GM15510 (cell line): ENCODE results near the gene BRME1.

ENCODE experiments used
- POLR2A ChIP-seq: IDR thresholded peaks from 3 replicates; pipeline ENCODE4 v1.6.1; 2011; ENCODE audit warnings: borderline replicate concordance; ENCODE audit not compliant: insufficient read length; ENCODE audit errors: extremely low read depth

The BRME1 gene

DNA sequence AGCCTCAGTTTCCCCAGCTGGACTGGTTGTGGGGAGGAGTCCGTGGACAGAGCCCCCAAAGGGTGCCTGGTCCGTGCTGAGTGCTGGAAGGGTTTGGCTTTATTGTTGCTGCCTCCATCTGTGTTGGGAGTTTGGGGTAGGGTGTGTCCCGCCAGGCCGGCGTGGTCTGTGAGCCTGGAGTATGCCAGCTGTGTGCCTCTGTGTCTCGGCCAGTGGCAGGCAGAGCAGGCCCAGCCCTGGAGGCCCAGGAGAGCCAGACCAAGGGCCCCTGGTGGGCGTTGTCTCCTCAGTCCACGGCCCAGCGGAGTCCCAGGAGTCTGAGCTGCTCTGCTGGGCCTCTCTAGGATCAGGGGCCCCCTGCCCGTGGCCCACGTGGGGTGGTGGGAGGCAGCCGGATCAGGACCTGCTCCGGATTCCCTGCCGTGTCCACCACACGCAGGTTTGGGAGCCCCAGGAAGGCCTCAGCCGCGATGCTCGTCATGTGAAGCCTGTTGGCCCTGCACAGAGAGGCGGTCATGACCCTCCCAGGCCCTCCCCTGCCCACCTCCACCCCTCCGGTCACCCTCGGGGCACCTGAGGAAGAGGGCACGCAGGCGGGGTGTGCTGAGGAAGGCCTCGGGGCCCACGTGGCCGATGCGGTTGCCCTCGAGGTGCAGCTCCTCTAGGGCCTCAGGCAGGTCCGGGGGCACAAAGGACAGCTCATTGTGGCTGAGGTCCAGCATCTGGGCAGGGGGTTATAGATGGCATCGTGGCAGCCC lies 25.7 kb upstream of the BRME1 start:
- TF ChIP-seq POLR2A, result peak; percentile 14

- TF ChIP-seq POLR2A, result no peak
Observed at GRCh38 chr19:13930402-13930801, 24.5 kb upstream of the BRME1 start.

- TF ChIP-seq POLR2A, result no peak
Observed at GRCh38 chr19:13929956-13930355, 24.0 kb upstream of the BRME1 start.

DNA sequence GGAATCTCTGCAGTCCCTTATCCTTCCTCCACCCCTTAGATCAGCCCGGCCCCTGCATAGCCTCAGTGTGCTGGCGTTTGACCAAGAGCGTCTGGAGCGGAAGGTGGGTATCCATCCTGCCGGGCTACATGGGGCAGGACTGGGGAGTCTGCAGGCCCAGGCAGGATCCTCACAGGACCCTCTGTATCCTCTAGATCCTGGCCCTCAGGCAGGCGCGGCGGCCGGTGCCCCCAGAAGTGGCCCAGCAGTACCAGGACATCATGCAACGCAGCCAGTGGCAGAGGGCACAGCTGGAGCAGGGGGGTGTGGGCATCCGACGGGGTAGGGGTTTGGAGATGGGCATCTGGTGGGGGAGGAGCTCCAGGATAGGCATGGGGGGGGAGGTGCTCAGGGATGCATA lies 23.4 kb upstream of the BRME1 start:
- no peak for TF ChIP-seq POLR2A

DNA sequence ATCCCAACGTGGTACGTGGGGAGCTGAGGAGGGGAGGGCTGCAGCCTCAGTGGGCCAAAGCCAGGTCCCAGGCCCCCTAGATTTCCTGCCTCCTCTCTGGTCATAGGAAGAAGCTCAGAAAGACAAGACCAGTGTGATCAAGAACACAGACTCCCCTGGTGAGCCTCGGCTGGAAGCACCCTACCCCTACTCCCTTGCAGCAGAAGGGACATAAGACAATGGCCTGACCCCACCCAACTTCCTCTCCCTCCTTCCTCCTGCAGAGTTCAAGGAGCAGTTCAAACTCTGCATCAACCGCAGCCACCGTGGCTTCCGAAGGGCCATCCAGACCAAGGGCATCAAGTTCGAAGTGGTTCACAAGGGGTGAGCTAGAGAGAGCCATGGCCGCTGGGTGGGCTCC lies 20.8 kb upstream of the BRME1 start:
- no peak for TF ChIP-seq POLR2A

- no peak for TF ChIP-seq POLR2A
Observed at GRCh38 chr19:13926010-13926409, 20.1 kb upstream of the BRME1 start.

- no peak for TF ChIP-seq POLR2A
Observed at GRCh38 chr19:13923194-13923987, 17.5 kb upstream of the BRME1 start.

DNA sequence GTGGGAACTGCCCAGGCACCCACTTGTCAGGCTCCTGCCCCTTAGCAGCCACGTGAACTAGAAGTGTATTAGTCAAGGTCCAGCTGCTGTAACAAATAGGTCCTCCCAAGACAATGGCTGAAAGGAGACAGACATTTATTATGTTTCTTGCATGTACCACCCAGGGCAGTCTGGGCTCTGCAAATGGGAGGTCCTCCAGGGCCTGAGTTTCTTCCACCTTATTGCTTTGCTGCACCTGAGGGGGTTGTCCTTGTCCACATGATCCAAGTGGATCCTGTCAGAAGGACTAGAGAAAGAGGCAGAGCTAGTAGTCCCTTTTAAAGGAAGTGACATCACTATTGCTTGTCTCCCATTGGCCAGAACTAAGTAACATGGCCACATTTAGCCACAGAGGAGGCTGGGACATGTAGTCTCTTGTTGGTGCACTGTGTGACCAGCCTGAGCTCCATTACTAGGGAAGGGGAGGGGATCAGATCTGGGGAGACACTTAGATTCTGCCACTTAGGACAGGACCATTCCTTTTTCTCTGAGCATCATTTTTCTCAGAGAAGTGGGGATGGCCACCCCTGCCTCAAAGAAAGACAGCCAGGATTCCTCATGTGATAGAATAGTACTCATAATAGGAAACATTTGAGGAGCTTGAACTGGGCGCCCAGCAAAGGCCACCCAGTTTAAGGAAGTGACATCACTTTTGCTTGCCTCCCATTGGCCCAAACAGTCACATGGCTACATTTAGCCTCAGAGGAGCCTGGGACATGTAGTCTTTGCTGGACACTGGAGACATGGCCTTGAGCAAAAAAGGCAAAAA lies 15.2 kb upstream of the BRME1 start:
- no peak for TF ChIP-seq POLR2A

DNA sequence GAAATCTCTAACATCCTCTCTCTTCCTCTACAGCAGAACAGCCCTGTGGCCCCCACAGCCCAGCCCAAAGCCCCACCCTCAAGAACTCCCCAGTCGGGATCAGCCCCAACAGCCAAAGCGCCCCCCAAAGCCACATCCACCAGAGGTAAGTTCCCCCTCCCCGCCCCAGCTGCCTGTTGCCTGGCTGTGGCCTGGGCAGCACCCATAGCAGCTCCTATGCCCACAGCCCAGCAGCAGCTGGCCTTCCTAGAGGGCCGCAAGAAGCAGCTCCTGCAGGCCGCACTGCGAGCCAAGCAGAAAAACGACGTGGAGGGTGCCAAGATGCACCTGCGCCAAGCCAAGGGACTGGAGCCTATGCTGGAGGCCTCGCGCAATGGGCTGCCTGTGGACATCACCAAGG lies 14.6 kb upstream of the BRME1 start:
- TF ChIP-seq POLR2A, result no peak

- no peak for TF ChIP-seq POLR2A
Observed at GRCh38 chr19:13918726-13919411, 13.0 kb upstream of the BRME1 start.

- TF ChIP-seq POLR2A, result no peak
Observed at GRCh38 chr19:13917888-13918406, 12.0 kb upstream of the BRME1 start.

GRCh38 chr19:13914777-13915176 lies 8.9 kb upstream of the BRME1 start:
- no peak for TF ChIP-seq POLR2A

DNA sequence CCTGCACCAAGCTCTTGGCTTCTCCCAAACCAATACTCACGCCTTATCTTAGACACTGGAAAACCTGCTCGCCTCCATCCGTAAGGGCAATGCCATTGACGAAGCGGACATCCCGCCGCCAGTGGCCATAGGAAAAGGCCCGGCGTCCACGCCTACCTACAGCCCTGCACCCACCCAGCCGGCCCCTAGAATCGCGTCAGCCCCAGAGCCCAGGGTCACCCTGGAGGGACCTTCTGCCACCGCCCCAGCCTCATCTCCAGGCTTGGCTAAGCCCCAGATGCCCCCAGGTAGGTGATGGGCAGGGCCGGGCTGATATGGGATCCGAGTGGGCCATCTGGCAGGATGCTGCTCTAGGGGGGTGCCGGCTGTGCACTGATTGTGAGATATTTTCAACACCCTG lies 7.4 kb upstream of the BRME1 start:
- TF ChIP-seq POLR2A, result no peak

GRCh38 chr19:13909430-13909829 lies 3.5 kb upstream of the BRME1 start:
- TF ChIP-seq POLR2A, result no peak
